NAMALWA (cell line): ENCODE measurements around the gene SLC22A31.
"Not testable (repeated sequence)": the region's sequence is repeated elsewhere in the genome, so short reads cannot be mapped to it uniquely, and the experiment has no call there.

Source experiments
- DNase-seq: peaks from one replicate; pipeline ENCODE4 v3.0.0-alpha.2; 2015; ENCODE audit warnings: low spot score

Gene SLC22A31

GRCh38 chr16:89200124-89200849, at the start of gene SLC22A31:
Gene SLC22A31 (minus strand): TSS chr16:89200537. CDS start chr16:89200501, 36 bp downstream.
- DNase-seq = no peak

DNA sequence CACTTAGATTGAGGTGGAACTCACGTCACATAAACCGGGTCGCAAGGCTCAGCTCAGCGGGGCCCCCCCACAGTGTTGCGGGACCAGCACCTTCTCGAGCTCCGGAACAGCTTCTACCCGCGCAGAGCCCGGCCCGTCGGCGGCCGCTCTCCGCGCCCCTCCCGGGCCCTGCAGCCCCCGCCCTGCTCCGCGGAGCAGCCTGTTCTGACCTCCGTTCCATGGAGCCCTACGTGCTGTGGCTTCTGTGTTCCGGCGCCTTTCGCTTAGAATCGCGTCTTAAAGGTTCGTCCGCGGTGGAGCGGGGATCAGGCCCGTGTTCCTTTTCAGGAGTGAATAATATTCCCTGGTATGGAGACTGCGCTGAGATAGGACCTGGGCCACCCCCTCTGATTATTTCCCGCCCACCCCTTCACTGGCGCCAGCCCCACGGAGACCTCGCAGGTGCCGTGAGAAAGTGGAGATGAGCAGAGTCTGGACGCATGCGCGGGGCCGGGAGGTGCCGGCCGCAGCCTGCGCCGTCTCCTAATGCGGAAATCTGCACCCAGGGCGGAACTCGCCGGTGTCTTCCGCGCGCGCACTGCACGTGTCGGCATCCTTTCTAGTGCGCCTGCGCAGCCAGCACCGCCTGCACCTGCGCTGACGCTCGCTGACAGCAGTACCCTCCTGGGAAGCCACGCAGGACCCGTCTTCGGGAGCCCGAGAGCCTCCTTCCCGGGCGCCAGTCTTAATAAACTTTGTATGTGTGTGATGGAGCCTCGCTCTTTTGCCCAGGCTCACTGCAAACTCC, 48.1 kb upstream of the SLC22A31 start:
- no peak for DNase-seq

GRCh38 chr16:89247734-89248075, 47.4 kb upstream of the SLC22A31 start:
- DNase-seq = not testable (repeated sequence)

GRCh38 chr16:89246903-89247733, 46.8 kb upstream of the SLC22A31 start:
- peak; percentile 74 for DNase-seq

- no peak for DNase-seq
Observed at GRCh38 chr16:89246383-89246902, 46.1 kb upstream of the SLC22A31 start.

DNA sequence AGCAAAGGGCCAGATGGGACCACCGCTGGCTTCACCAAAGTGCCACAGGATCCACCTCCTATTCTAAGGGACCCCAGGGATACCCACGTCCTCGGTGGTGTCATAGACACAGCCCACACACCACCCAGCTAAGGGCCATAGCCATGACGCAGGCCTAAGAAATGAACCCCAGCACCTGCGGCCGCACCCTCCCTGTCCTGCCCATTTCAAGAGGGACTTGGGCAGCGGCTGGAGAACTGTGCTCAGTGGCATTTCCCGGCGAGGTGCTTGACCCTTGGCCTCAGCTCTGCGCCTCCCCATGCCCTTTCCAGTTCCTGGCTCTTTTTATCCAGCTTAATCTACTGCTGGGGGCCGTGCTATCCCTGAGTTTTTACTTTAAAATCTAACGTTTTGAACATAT, 44.4 kb upstream of the SLC22A31 start:
- no peak for DNase-seq

GRCh38 chr16:89244264-89244663, 43.9 kb upstream of the SLC22A31 start:
- not testable (repeated sequence) for DNase-seq

- no peak for DNase-seq
Observed at GRCh38 chr16:89243664-89244063, 43.3 kb upstream of the SLC22A31 start.

- no peak for DNase-seq
Observed at GRCh38 chr16:89242795-89243200, 42.5 kb upstream of the SLC22A31 start.

GRCh38 chr16:89241187-89242007, 41.1 kb upstream of the SLC22A31 start:
- DNase-seq = peak; percentile 91

DNA sequence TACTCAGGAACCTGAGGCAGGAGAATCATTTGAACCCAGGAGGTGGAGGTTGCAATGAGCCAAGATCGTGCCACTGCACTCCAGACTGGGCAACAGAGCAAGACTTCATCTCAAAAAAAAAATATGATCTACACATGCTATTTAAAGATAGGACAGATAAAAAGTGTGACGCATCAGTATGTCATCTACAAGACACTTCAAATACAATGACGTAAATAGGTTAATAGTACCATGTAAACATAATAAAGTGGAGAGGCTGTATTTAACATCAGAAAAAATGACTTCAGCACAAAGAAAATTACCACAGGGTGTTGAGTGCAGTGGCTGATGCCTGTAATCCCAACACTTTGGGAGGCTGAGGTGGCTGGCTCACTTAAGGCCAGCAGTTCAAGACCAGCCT, 37.4 kb upstream of the SLC22A31 start:
- no peak for DNase-seq

GRCh38 chr16:89233678-89234490, 33.5 kb upstream of the SLC22A31 start:
- DNase-seq = no peak

DNA sequence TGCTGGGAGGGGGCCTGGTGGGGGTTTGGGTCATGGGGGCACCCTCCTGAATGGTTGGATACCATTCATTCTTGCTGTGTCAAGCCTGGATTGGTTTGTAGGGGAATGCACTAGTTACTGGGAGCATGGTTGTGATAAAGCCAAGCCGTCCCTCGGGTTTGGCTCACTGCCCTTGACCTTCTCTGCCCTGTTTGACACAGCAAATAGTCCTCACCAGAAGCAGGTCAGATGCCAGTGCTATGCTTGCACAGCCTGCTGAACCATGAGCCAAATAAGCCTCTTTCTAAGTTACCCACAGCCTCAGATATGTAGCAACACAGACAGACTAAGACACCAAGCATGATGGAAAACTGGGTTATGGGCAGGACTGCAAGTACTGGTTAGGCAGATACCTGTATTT, 31.8 kb upstream of the SLC22A31 start:
- DNase-seq = no peak

DNA sequence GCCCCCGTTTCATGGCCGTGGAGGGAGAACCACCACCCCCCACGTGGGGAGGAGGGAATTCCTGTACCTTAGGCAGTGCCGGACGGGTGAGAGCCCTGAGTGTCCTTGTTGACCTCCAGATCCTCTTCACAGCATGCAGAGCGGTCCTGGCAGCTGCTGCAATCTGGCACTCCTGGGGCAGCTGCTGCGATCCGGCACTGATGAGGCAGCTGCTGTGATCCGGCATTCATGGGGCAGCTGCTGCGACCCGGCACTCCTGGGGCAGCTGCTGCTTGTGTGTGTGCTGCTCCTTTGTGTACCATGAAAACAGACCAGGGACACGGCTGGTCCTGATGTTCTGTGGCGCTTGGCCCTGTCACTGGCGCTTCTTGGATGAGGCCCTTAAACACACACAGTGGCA, 29.9 kb upstream of the SLC22A31 start:
- no peak for DNase-seq

- DNase-seq = no peak
Observed at GRCh38 chr16:89224665-89225064, 24.3 kb upstream of the SLC22A31 start.

GRCh38 chr16:89222931-89223330, 22.6 kb upstream of the SLC22A31 start:
- no peak for DNase-seq

GRCh38 chr16:89221604-89222003, 21.3 kb upstream of the SLC22A31 start:
- no peak for DNase-seq

- DNase-seq = no peak
Observed at GRCh38 chr16:89219365-89219764, 19.0 kb upstream of the SLC22A31 start.

DNA sequence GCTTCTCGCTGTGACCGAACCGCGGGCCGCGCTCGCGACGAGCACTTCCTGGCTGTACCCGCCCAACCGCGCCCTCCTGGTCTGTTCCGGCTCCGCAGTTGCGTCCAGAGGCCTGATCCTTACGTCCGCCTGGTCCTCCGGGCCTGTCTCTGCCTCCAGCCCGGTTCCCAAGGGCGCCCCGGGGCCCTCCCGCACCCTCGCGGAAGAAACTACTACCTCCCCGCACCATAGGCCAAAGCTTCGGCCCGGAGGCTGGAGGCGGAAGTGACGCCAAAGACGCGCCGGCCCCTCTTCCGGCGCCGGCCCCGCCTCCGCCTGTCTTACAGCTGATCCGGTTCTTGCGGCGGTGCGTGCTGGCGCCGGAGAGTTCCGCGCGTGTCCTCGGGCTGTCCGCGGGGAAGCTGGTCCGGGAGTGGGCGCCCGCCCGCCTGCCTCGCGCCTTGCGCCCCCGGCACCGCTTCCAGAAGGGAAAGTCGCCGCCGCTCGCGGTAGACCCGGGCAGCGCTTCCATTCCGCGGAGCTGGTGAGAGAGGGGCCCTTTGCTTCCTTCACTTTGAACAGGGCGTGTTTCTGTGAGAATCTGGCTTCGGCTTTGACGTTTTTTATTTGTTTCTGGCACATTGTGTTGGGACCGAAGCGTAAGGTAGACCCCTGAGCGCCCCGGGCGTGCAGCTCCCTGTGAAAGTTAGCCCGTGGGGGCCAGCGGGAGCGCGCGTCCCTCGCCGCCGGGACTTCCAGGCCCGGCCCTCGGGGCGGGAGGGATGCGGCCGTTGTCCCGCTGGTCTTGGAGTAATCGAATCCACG, 17.3 kb upstream of the SLC22A31 start, which contains the start of gene ZNF778:
Gene ZNF778 (plus strand): TSS at position 316 of the 804 bp plus-strand sequence. CDS start 3,425 bp downstream, outside the sequence.
- peak; percentile 90 for DNase-seq

GRCh38 chr16:89217138-89217387, 16.7 kb upstream of the SLC22A31 start:
- no peak for DNase-seq
